GM12872 (cell line): ENCODE measurements around the gene WDFY2.

Experiments
- CTCF ChIP-seq: IDR thresholded peaks from 3 replicates; pipeline ENCODE4 v1.5.1; 2011; ENCODE audit warnings: low read depth, mild to moderate bottlenecking, low read length, moderate library complexity; ENCODE audit not compliant: insufficient read depth

Gene WDFY2

GRCh38 chr13:51728275-51728673, 144.0 kb downstream of the WDFY2 start:
- no peak for TF ChIP-seq CTCF

- no peak for TF ChIP-seq CTCF
These were observed 144.7 kb downstream of the WDFY2 start for GRCh38 chr13:51728972-51729371.

GRCh38 chr13:51729866-51730553, 145.7 kb downstream of the WDFY2 start:
- TF ChIP-seq CTCF: no peak

GRCh38 chr13:51730927-51731326, 146.7 kb downstream of the WDFY2 start:
- no peak for TF ChIP-seq CTCF

- TF ChIP-seq CTCF: no peak
These were observed 147.5 kb downstream of the WDFY2 start for GRCh38 chr13:51731759-51732158.

GRCh38 chr13:51733374-51734298, 149.4 kb downstream of the WDFY2 start:
- TF ChIP-seq CTCF: no peak

GRCh38 chr13:51734786-51735185, 150.5 kb downstream of the WDFY2 start:
- TF ChIP-seq CTCF: no peak
